ENCODE data around the gene SENP1. TPM values are rescaled to one million over a fixed set of nuclear protein-coding genes. Genes with fewer than 3 reads are reported as not detected.

The SENP1 gene
- total and polyA plus RNA-seq, 2 donors (not counting 3 experiments of a cell fraction or from before 2014, with no cell fraction given): 9.9 to 20.5 TPM

DNA sequence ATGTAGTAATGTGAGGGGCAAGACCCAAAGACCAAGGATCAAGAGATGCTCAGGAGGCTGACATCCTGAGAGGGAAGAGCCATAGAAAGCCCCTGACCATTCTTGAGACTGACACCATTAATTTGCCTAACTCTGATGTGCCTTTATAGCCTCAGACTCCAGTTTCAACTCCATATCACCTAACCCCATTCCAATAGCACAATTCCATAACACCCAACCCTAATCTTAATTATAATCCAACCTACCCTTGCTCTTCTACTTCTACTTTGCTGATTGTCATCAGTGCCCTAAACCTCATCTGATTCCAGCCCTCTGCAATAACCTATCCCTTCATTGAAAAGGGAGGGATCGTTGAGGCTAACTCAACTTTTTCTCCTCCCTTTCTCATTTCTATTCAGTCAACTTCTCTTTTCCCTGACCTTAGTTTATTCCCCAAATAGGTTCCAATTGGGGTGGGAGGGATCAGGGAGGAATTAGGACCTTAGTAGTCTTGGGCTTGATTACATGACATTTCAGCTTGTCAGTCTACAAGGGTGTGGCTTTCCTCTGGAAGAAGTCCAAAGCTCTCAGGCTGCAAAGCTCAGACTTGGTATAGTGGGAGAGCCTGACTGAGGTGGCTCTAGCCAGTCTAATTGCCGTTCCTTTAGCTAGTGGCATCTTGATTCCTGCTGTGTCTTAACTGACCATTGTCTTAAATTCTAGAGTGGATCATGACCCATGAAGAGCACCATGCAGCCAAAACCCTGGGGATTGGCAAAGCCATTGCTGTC, 16.4 kb upstream of the SENP1 start:
- Histone ChIP-seq H3K9ac (replicated peaks; ENCODE audit: extremely low read depth, insufficient read depth, low read length) (no peak overlapping the region), H3K4me1 (ENCODE audit: control insufficient read depth, extremely low read depth, insufficient read depth, low read length) (peaks cover 12% of the 10 kb centered on the region), H4K20me1 (replicated peaks; ENCODE audit: control insufficient read depth, extremely low read depth, insufficient read depth, low read length) (no peaks in the 10 kb centered on the region), H3K9me1 (replicated peaks; ENCODE audit: control insufficient read depth, extremely low read depth, insufficient read depth, low read length) (no peaks in the 10 kb centered on the region), H2AFZ (ENCODE audit: low read depth, low read length) (no peak overlapping the region), H3K36me3 (ENCODE audit: control insufficient read depth in 2 of 2, extremely low read depth in 1 of 2, insufficient read depth in 2 of 2, low read length in 2 of 2) (peaks cover 5 to 7% of the 10 kb centered on the region in 2 experiments), H3K4me2 (ENCODE audit: insufficient read depth, low read length) (no peak overlapping the region), H3K9me3 (replicated peaks; ENCODE audit: control insufficient read depth, insufficient read depth, low read length) (no peaks in the 10 kb centered on the region), H3K79me2 (ENCODE audit: control insufficient read depth, insufficient read depth, low read length) (peaks cover 21% of the 10 kb centered on the region), H3K4me3 (replicated peaks in 1 of 3; ENCODE audit: insufficient read depth in 1 of 3, low read depth in 1 of 3, low read length in 3 of 3) (no peak overlapping the region), H3K27ac (ENCODE audit: insufficient read depth, low read depth, low read length) (no peak overlapping the region), H3K27me3 (ENCODE audit: control insufficient read depth in 2 of 2, insufficient read depth in 2 of 2, low read length in 2 of 2) (no peaks in the 10 kb centered on the region)
- dilution Hi-C loops (cut with MboI; ENCODE audit: extremely low pct_ligation_motif_present, low sequenced_read_pairs) (no loop called here), intact Hi-C loops (cut with micrococcal nuclease) (no loop called here)
- CTCF ChIA-PET: no interaction called here
- POLR2A ChIA-PET: no interaction called here
- no peak for FAIRE-seq
- no peak for TF ChIP-seq JUN (IDR thresholded peaks at IDR 0.05; ENCODE audit: borderline replicate concordance, insufficient read depth, insufficient read length, low read depth)
- TF ChIP-seq FOS (IDR thresholded peaks at IDR 0.05; ENCODE audit: borderline replicate concordance, insufficient read depth, low read length): no peak
- TF ChIP-seq, protein P1, sequence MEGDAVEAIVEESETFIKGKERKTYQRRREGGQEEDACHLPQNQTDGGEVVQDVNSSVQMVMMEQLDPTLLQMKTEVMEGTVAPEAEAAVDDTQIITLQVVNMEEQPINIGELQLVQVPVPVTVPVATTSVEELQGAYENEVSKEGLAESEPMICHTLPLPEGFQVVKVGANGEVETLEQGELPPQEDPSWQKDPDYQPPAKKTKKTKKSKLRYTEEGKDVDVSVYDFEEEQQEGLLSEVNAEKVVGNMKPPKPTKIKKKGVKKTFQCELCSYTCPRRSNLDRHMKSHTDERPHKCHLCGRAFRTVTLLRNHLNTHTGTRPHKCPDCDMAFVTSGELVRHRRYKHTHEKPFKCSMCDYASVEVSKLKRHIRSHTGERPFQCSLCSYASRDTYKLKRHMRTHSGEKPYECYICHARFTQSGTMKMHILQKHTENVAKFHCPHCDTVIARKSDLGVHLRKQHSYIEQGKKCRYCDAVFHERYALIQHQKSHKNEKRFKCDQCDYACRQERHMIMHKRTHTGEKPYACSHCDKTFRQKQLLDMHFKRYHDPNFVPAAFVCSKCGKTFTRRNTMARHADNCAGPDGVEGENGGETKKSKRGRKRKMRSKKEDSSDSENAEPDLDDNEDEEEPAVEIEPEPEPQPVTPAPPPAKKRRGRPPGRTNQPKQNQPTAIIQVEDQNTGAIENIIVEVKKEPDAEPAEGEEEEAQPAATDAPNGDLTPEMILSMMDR (IDR thresholded peaks at IDR 0.05; ENCODE audit: extremely low read depth in 1 of 2, insufficient read depth in 1 of 2, low read depth in 1 of 2, low read length in 2 of 2): no peak
- no peak for TF ChIP-seq POLR2AphosphoS5 (IDR thresholded peaks at IDR 0.05; ENCODE audit: insufficient read depth, low read depth, low read length)
- TF ChIP-seq, protein P2, sequence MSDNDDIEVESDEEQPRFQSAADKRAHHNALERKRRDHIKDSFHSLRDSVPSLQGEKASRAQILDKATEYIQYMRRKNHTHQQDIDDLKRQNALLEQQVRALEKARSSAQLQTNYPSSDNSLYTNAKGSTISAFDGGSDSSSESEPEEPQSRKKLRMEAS (IDR thresholded peaks at IDR 0.05; ENCODE audit: insufficient read depth, insufficient read length): no peak
- no peak for TF ChIP-seq MYC (IDR thresholded peaks at IDR 0.05; ENCODE audit: low read depth, low read length)
- TF ChIP-seq POLR2A (IDR thresholded peaks at IDR 0.05; ENCODE audit: low read depth, low read length): no peak
- no peak for TF ChIP-seq EZH2 (IDR thresholded peaks at IDR 0.05; ENCODE audit: borderline replicate concordance, low read depth, low read length, severe bottlenecking)
- TF ChIP-seq GATA2 (IDR thresholded peaks at IDR 0.05; ENCODE audit: insufficient read depth, insufficient read length, low read depth, low read length): no peak
- BruUV-seq (replicated peaks): no TSS peak
- DNase-seq (ENCODE audit: low read depth, low spot score): no peak
